Mucosa of descending colon (tissue), 3 donors: Measurements from ENCODE around the gene PLD1. TPM values are rescaled to one million over a fixed set of nuclear protein-coding genes. Genes with fewer than 3 reads are reported as not detected.

ENCODE experiments used
- ATAC-seq: fragments of 200-7000 bp; cut with Tn5 transposase; one replicate; pipeline ENCODE4 v1.9.1; 2020; ENCODE audit warnings: mild to moderate bottlenecking, moderate library complexity
- DNase-seq, 3 donors: peaks; one replicate each; pipeline ENCODE4 v3.0.0-alpha.2; 2020
- H3K36me3 ChIP-seq: fragments of 200-600 bp; one replicate; pipeline ENCODE4 v1.8.0; 2021; ENCODE audit warnings: low read depth, mild to moderate bottlenecking
- H3K4me1 ChIP-seq: fragments of 200-600 bp; one replicate; pipeline ENCODE4 v1.8.0; 2021; ENCODE audit warnings: low read depth, mild to moderate bottlenecking
- H3K4me3 ChIP-seq: fragments of 200-600 bp; one replicate; pipeline ENCODE4 v1.8.0; 2021; ENCODE audit warnings: mild to moderate bottlenecking
- H3K9me3 ChIP-seq: fragments of 200-600 bp; one replicate; pipeline ENCODE4 v1.8.0; 2021; ENCODE audit warnings: mild to moderate bottlenecking
- CTCF ChIP-seq: fragments of 200-600 bp; IDR thresholded peaks from one replicate; pipeline ENCODE4 v1.8.0; 2022; ENCODE audit warnings: antibody characterized with exemption, mild to moderate bottlenecking
- intact Hi-C, 2 donors: fragments of 100-400 bp; cut with DNase I in 1 of 2; cut with micrococcal nuclease in 1 of 2; formaldehyde crosslinking; loops; one replicate each; pipeline versions ENCODE4 v1.11.0 to v1.11.1; 2022; cut with DNase I, micrococcal nuclease
- total RNA-seq, 3 donors: library from RNA; stranded (reverse); fragmentation: NEBNext Ultra II Directional in 2 of 3; extraction: Animal tissue kit (Norgen Biotek cat#: 25700) in 2 of 3; gene quantifications; one replicate each; pipeline versions ENCODE4 v1.2.1 to v1.2.4, GENCODE V29; 2021 to 2023
- donor health status: DM: no; HTN: no; CAD: no; lungs with moderate emphysema.
- donor health status: DM: no; HTN: no; CAD: no.
- donor health status: DM: no; HTN: yes; CAD: no.

PLD1 gene
- total RNA-seq, 3 donors from 2014 or later, result 46.6 to 105 (median 65.1) TPM

- DNase-seq (no peak), ATAC-seq (no peak)
- Histone ChIP-seq H3K4me1 (peaks cover 11% of the 10 kb centered on the region), H3K4me3 (no peak overlapping the region), H3K36me3 (no peaks in the 10 kb centered on the region), H3K9me3 (no peaks in the 10 kb centered on the region)
- TF ChIP-seq CTCF, result no peak
- intact Hi-C loops, result no loop called here
These were observed 26.7 kb downstream of the PLD1 start for GRCh38 chr3:171783626-171784025.

GRCh38 chr3:171783086-171783485 lies 27.2 kb downstream of the PLD1 start:
- intact Hi-C loops, result no loop called here
- Histone ChIP-seq H3K9me3 (no peaks in the 10 kb centered on the region), H3K4me3 (no peak overlapping the region), H3K4me1 (peaks cover 5% of the 10 kb centered on the region), H3K36me3 (no peaks in the 10 kb centered on the region)
- ATAC-seq, result no peak
- DNase-seq, result no peak
- TF ChIP-seq CTCF, result no peak

GRCh38 chr3:171782617-171783016 lies 27.7 kb downstream of the PLD1 start:
- no peak overlapping the region for H3K4me3 ChIP-seq
- no peak for TF ChIP-seq CTCF
- H3K36me3 ChIP-seq, result no peaks in the 10 kb centered on the region
- peaks cover 6% of the 10 kb centered on the region for H3K4me1 ChIP-seq
- intact Hi-C loops, result no loop called here
- ATAC-seq (no peak), DNase-seq (no peak)
- no peaks in the 10 kb centered on the region for H3K9me3 ChIP-seq

- intact Hi-C loops, result no loop called here
- DNase-seq, result no peak
- Histone ChIP-seq H3K9me3 (no peaks in the 10 kb centered on the region), H3K4me3 (no peak overlapping the region), H3K4me1 (peaks cover 13% of the 10 kb centered on the region), H3K36me3 (no peaks in the 10 kb centered on the region)
- no peak for TF ChIP-seq CTCF
- no peak for ATAC-seq
These were observed 28.6 kb downstream of the PLD1 start for GRCh38 chr3:171781711-171782127.

- no peak overlapping the region for H3K4me3 ChIP-seq
- DNase-seq (no peak), ATAC-seq (no peak)
- intact Hi-C loops, result loop anchor here in 1 of 2 donors (5.0 kb wide), 1 partner anchor 141 kb away; no protein-coding TSS in a partner anchor
- TF ChIP-seq CTCF, result no peak
- H3K9me3 ChIP-seq, result no peaks in the 10 kb centered on the region
- H3K4me1 ChIP-seq, result peaks cover 8% of the 10 kb centered on the region
- H3K36me3 ChIP-seq, result no peaks in the 10 kb centered on the region
These were observed 31.8 kb downstream of the PLD1 start for GRCh38 chr3:171778493-171778892.

- TF ChIP-seq CTCF, result no peak
- DNase-seq (no peak), ATAC-seq (no peak)
- Histone ChIP-seq H3K4me3 (no peak overlapping the region), H3K9me3 (no peaks in the 10 kb centered on the region), H3K36me3 (no peaks in the 10 kb centered on the region), H3K4me1 (peaks cover 8% of the 10 kb centered on the region)
- intact Hi-C loops, result loop anchor here in 1 of 2 donors (5.0 kb wide), 1 partner anchor 140 kb away; no protein-coding TSS in a partner anchor
These were observed 32.7 kb downstream of the PLD1 start for GRCh38 chr3:171777596-171777995.
